ENCODE data around the gene ANO5. TPM values are rescaled to one million over a fixed set of nuclear protein-coding genes. Genes with fewer than 3 reads are reported as not detected.
A peak's percentile ranks its signal among the peaks of the same experiment; 100 is the strongest.

Gene ANO5
- total and polyA plus RNA-seq, 2 donors (not counting 3 experiments of a cell fraction or from before 2014, with no cell fraction given), result 0.32 to 0.46 TPM

GRCh38 chr11:22304337-22304961, 111.6 kb downstream of the ANO5 start:
- no peaks in the 10 kb centered on the region for H3K36me3 ChIP-seq (ENCODE audit: control insufficient read depth in 2 of 2, extremely low read depth in 1 of 2, insufficient read depth in 2 of 2, low read length in 2 of 2)
- no peaks in the 10 kb centered on the region for H3K9me3 ChIP-seq (replicated peaks; ENCODE audit: control insufficient read depth, insufficient read depth, low read length)
- no peak overlapping the region for H3K27ac ChIP-seq (ENCODE audit: insufficient read depth, low read depth, low read length)
- H3K4me3 ChIP-seq (replicated peaks in 1 of 3; ENCODE audit: insufficient read depth in 1 of 3, low read depth in 1 of 3, low read length in 3 of 3), result no peak overlapping the region
- dilution Hi-C loops (cut with MboI; ENCODE audit: extremely low pct_ligation_motif_present, low sequenced_read_pairs) (no loop called here), intact Hi-C loops (cut with micrococcal nuclease) (loop anchor here (1.0 kb wide), 3 partner anchors 59 to 1656 kb away; no protein-coding TSS in a partner anchor)
- no TSS peak for BruUV-seq (replicated peaks)
- DNase-seq (ENCODE audit: low read depth, low spot score), result peak; percentile 34
- ChIA-PET POLR2A (no interaction called here), CTCF (interaction anchor here (0.8 to 3.2 kb wide), 10 partner anchors 14 to 1659 kb away, joined by 3 to 26 read pairs (median 4); no protein-coding TSS in a partner anchor)
- H2AFZ ChIP-seq (ENCODE audit: low read depth, low read length), result no peak overlapping the region
- H3K9ac ChIP-seq (replicated peaks; ENCODE audit: extremely low read depth, insufficient read depth, low read length), result no peak overlapping the region
- H3K4me2 ChIP-seq (ENCODE audit: insufficient read depth, low read length), result no peak overlapping the region
- H3K9me1 ChIP-seq (replicated peaks; ENCODE audit: control insufficient read depth, extremely low read depth, insufficient read depth, low read length), result no peaks in the 10 kb centered on the region
- TF ChIP-seq FOS (IDR thresholded peaks at IDR 0.05; ENCODE audit: borderline replicate concordance, insufficient read depth, low read length), result no peak
- TF ChIP-seq CTCF (IDR thresholded peaks at IDR 0.05; ENCODE audit: extremely low read depth in 1 of 2, insufficient read depth in 1 of 2, low read depth in 1 of 2, low read length in 2 of 2), result peak; percentile 19 to 39
- no peaks in the 10 kb centered on the region for H3K79me2 ChIP-seq (ENCODE audit: control insufficient read depth, insufficient read depth, low read length)
- H4K20me1 ChIP-seq (replicated peaks; ENCODE audit: control insufficient read depth, extremely low read depth, insufficient read depth, low read length), result no peaks in the 10 kb centered on the region
- H3K4me1 ChIP-seq (ENCODE audit: control insufficient read depth, extremely low read depth, insufficient read depth, low read length), result no peaks in the 10 kb centered on the region
- H3K27me3 ChIP-seq (ENCODE audit: control insufficient read depth in 2 of 2, insufficient read depth in 2 of 2, low read length in 2 of 2), result peaks cover 0 to 12% of the 10 kb centered on the region in 2 experiments
- no peak for FAIRE-seq

GRCh38 chr11:22317656-22318055, 124.8 kb downstream of the ANO5 start:
- Histone ChIP-seq H3K27ac (ENCODE audit: insufficient read depth, low read depth, low read length) (no peak overlapping the region), H3K9ac (replicated peaks; ENCODE audit: extremely low read depth, insufficient read depth, low read length) (no peak overlapping the region), H4K20me1 (replicated peaks; ENCODE audit: control insufficient read depth, extremely low read depth, insufficient read depth, low read length) (no peaks in the 10 kb centered on the region), H2AFZ (ENCODE audit: low read depth, low read length) (no peak overlapping the region), H3K4me2 (ENCODE audit: insufficient read depth, low read length) (no peak overlapping the region), H3K9me3 (replicated peaks; ENCODE audit: control insufficient read depth, insufficient read depth, low read length) (no peaks in the 10 kb centered on the region), H3K9me1 (replicated peaks; ENCODE audit: control insufficient read depth, extremely low read depth, insufficient read depth, low read length) (peaks cover 2% of the 10 kb centered on the region), H3K4me3 (replicated peaks in 1 of 3; ENCODE audit: insufficient read depth in 1 of 3, low read depth in 1 of 3, low read length in 3 of 3) (no peak overlapping the region), H3K36me3 (ENCODE audit: control insufficient read depth in 2 of 2, extremely low read depth in 1 of 2, insufficient read depth in 2 of 2, low read length in 2 of 2) (no peaks in the 10 kb centered on the region), H3K79me2 (ENCODE audit: control insufficient read depth, insufficient read depth, low read length) (no peaks in the 10 kb centered on the region), H3K27me3 (ENCODE audit: control insufficient read depth in 2 of 2, insufficient read depth in 2 of 2, low read length in 2 of 2) (no peaks in the 10 kb centered on the region), H3K4me1 (ENCODE audit: control insufficient read depth, extremely low read depth, insufficient read depth, low read length) (no peaks in the 10 kb centered on the region)
- FAIRE-seq, result no peak
- dilution Hi-C loops (cut with MboI; ENCODE audit: extremely low pct_ligation_motif_present, low sequenced_read_pairs) (no loop called here), intact Hi-C loops (cut with micrococcal nuclease) (no loop called here)
- no peak for TF ChIP-seq EZH2 (IDR thresholded peaks at IDR 0.05; ENCODE audit: borderline replicate concordance, low read depth, low read length, severe bottlenecking)
- no peak for TF ChIP-seq CTCF (IDR thresholded peaks at IDR 0.05; ENCODE audit: extremely low read depth in 1 of 2, insufficient read depth in 1 of 2, low read depth in 1 of 2, low read length in 2 of 2)
- TF ChIP-seq JUN (IDR thresholded peaks at IDR 0.05; ENCODE audit: borderline replicate concordance, insufficient read depth, insufficient read length, low read depth), result no peak
- TF ChIP-seq GATA2 (IDR thresholded peaks at IDR 0.05; ENCODE audit: insufficient read depth, insufficient read length, low read depth, low read length), result no peak
- no peak for TF ChIP-seq FOS (IDR thresholded peaks at IDR 0.05; ENCODE audit: borderline replicate concordance, insufficient read depth, low read length)
- TF ChIP-seq POLR2A (IDR thresholded peaks at IDR 0.05; ENCODE audit: low read depth, low read length), result no peak
- no peak for TF ChIP-seq MYC (IDR thresholded peaks at IDR 0.05; ENCODE audit: low read depth, low read length)
- TF ChIP-seq MAX (IDR thresholded peaks at IDR 0.05; ENCODE audit: insufficient read depth, insufficient read length), result no peak
- TF ChIP-seq POLR2AphosphoS5 (IDR thresholded peaks at IDR 0.05; ENCODE audit: insufficient read depth, low read depth, low read length), result no peak
- no peak for DNase-seq (ENCODE audit: low read depth, low spot score)
- ChIA-PET CTCF (interaction anchor here (0.8 to 1.4 kb wide), 3 partner anchors 10 to 73 kb away, joined by 3 to 5 read pairs (median 3); no protein-coding TSS in a partner anchor), POLR2A (no interaction called here)
- no TSS peak for BruUV-seq (replicated peaks)
